Measurements from ENCODE around the gene KLC4.
"Not testable (repeated sequence)": the region's sequence is repeated elsewhere in the genome, so short reads cannot be mapped to it uniquely, and the experiment has no call there.

KLC4 gene

DNA sequence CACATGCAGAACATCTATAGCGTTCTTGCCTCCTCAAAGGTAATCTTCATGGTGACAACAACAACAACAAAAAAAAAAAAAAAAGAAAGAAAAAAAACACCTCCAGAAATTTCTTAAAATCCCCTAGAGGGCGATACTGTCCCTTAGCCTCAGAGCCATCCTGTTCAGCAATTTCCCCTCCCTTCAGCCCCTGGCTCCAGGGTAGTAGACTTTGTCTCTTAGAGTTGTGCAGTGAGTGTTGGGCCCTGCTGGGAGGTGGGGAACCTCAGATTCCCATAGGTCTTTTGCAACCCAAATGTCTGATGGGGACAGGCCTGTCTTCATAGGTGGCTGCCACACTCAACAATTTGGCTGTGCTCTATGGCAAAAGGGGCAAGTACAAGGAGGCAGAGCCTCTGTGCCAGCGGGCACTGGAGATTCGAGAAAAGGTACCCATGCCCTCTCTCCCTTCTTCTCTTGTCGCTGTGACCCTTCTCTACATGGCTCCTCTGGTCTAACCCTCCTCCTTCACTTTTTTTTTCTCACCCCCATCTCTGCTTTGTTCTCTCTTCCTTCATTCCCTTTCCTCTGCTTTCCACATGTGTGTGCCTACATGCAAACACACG lies 10.7 kb downstream of the KLC4 start:
- no peak for DNase-seq (ENCODE audit: low read depth in 2 of 2)

DNA sequence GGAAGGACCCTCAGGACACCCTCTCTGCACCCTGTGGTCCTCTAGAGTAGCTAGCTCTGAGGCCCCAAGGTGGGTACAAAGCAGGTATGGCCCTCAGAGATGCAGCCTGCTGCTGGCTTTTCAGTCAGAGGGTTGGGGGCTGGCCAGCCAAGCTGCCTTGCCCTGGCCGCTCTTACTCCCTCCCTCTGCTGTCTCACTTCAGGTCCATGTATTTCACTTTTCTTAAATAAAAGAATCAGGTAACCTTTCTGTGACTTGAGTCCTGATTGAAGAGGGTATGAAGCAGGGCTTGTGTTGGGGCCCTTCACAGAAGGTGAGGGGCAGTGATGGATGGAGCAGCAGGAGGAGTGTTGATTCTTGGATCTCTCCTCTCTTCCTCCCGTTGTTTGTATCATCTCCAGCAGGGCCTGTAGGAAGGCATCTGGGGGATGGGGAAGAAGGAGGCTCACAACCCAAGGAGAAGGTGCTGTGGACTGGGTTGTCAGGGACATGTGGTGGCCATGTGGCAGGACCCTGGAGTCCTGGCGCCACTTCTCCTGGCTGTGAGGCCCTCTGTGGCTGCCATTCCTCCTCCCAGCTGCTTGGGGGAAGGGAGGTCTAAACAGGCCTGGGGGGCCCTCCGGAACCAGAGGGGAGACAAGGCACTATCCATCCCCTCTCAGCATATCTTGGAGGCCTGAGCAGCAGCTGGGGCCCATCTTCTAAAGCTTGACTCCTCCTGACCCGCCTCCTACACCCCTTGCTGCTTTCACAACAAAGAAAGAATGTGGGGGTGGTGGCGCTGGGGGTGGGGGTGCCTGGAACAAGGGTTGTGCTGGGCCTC lies 15.6 kb downstream of the KLC4 start:
- DNase-seq (ENCODE audit: low read depth in 2 of 2) = no peak

DNA sequence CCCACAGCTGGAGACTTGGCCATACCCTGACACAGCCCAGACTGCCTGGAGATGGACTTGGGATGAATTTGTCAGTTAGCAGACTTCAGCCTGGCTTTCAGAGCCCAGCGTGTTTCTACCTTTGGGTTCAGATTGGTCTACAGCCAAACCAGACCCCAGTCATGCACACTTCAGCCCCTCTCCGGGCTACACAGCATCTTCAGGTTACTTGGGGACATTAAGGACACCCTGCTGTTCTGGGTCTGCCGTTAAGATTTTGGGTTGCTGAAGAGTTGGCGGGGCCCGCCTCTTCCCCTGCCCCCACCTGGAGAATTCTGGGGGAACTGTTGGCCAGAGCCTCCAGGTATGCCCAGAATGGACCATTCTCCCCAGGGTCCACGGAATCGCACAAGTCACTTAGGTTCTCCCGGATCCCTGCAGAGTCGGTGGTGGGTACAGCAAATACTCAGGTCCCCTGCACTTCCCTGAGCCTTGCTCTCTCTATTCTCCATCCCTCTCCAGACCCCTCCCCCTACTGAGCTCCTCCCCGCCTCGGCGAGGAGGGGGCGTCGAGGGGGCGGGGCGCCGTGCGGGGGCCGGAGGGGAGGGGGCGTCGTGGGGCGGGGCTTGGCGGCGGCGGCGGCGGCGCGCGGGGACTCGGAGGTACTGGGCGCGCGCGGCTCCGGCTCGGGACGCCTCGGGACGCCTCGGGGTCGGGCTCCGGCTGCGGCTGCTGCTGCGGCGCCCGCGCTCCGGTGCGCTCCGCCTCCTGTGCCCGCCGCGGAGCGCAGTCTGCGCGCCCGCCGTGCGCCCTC lies 16.4 kb downstream of the KLC4 start, which contains the start of gene PTK7:
PTK7 (plus strand) TSS at position 645 of the 794 bp plus-strand sequence. CDS start 175 bp downstream, outside the sequence.
- no peak for DNase-seq (ENCODE audit: low read depth in 2 of 2)

DNA sequence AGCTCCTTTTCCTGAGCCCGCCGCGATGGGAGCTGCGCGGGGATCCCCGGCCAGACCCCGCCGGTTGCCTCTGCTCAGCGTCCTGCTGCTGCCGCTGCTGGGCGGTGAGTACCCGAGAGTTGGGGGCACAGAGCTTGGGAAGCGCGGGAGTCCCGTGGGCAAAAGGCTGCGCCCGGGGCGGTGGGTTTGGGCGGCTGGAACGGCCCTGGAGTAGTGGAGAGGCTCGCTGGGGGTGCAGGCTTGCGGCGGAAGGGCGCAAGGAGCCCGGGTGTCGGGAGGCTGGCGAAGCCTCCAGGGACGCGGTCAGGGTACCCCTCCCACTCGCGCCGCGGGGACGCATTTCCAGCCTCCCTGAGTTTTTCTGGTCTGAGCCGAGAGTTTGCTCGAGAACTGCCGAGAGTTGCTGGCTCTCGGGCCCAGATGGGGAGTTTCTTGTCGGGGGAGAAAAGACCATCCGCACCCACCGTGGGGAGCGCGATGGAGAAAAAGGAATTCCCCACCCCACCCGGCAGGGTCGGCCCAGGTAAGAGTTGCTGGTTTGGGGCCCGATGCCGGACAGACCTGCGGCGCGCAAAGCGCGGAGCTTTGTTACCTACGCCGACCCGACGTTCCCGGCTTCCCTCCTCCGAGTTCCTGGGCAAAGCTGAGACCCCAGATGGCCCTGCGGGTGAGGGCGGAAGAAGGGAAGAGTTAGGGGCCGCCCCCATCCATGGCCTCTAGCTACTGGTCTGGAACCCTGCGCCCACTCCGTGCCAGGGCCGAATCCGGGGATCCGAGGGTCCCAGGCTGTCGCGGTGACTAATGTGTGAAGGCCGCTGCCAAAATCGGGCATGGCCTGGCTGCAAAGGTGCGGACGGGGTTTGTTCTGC lies 17.3 kb downstream of the KLC4 start:
- DNase-seq (ENCODE audit: low read depth in 2 of 2) = no peak

DNA sequence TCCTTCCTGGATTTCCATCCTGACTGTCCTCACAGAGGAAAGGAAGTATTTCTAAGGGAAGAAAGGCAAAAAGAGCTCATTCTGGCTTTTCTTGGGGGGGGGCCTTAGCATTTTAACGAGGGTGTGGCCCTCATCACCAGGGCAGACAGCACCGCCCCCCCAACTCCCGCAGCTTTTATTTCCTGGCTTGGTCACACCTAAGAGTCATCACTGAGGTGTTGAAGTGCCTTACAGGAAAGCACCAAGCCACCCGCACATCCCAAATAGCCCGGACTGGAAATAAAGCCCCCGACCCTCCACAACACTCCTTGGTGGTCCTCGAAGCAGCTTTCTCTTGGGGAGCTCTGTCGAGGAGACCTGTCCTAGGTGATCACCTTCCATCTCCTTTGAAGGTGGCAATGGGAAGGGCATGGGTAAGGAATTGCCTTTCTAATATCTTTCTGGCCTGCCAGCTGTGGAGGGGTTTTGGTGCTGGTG lies 17.9 kb downstream of the KLC4 start:
- DNase-seq (ENCODE audit: low read depth in 2 of 2) = no peak

DNA sequence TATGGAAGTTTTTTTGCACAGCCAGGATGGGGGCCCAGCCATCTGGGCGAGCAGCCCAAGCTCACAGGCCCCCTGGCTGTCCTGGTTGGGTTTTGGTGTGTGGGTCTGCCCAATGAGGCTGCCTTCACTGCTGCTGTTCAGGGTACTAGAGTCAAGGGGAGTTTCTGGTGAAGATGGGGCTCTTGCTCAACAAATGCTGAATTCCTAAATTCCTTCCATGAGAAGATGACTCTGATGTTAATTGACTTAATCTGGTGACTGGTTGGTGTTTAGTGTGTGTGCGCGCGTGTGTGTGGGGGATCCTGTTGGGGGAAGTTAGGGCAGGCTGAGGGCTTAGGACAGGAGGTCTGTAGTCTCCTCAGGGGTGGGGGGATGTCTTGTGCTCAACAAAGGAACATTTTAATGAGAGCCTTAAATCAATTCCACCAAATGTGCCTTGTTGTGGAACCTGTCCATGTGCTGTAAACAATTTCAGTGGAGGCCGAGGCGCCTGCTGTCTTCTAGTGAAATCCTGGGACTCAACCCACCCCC lies 18.6 kb downstream of the KLC4 start:
- no peak for DNase-seq (ENCODE audit: low read depth in 2 of 2)

DNA sequence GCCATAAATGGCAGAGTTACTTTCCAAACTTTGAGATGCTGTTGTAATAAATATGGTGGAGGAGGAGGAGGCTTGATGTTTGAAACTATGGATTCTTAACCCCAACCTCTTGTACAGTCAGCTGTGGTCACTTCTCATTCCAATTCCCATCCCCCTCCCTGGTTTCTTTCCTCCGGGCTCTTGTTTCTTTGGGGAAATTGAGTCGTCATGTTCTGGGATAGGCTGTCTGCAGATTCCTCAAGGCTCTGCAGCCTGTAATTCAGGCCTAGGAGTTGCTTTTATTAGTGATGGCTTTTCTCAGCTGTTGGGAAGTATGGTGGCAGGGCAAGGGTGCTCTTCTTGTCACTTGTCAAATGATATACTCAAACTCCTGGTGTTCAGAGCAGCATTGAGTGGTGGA lies 19.3 kb downstream of the KLC4 start:
- DNase-seq (ENCODE audit: low read depth in 2 of 2) = no peak

DNA sequence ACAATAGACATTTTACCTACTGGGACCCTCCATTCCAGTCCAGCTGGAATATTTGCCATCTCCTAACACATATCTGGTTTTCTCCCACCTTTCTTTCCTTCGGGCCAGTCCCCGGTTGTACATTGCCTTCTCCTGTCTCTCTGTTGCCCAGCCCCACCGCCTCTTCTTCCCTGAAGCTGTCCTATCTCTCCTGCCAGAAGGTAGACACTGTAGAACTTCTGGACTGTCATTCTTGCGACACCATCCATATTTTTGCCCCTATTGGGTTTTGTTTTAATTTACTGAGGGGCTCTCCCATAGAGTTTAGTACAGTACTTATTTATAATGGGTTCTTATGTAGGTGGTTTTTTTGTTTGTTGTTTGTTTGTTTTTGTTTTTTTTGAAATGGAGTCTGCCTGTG lies 21.6 kb downstream of the KLC4 start:
- no peak for DNase-seq (ENCODE audit: low read depth in 2 of 2)

DNA sequence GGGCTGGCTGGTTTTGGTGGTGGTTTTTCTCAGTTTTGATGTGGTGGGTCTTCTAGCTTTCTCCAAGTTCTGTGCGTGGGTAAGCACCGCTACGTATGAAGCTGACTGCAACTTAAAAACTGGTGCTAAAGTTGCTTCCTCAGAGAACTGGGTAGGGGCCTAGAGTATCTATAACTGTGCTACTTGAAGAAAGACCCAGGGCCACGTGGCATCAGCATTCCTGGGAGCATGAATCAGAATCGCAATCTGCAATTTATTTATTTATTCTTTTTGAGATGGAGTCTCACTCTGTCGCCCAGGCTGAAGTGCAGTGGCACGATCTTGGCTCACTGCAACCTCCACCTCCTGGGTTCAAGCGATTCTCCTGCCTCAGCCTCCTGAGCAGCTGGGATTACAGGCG lies 22.5 kb downstream of the KLC4 start:
- not testable (repeated sequence) for DNase-seq (ENCODE audit: low read depth in 2 of 2)

DNA sequence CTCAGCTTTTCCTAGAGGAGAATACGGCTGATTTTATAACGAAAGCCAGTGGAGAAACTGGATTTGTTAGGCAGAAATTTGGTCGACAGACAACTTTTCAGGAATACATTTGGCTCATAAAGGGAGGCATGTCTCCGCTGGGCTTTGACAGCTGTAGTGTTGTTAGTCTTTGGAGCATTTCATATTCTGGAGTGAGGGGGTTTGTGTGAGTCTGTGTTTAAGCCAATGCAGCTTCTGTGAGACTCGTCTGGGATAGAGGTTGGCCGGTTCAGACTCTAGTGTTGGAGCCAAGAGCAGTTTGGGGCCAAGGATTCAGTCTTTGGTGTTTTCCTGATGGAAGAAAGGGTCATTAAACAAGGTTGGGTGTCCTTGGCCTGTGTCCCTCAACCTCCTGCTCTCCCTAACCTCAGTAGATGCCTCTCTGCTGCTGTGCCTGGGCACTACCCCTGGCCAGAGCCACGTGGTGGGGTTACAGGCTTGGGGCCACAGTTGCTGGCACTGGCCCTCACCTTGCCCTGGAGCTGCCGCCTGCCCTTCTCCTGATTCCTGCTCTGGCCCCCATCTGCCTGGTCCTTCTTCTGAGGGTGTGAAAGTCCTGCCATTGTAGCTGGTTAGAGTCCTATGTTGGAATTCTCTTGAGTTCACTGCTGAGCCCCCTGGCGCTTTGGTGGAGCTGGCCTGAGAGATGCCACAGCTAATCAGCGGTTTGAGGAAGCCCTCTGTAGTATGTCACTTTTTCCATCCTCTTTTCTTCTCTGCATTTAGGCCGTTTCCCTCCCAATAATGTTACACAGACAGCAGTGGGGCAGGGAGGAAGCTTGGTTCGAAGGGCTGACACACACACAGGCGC lies 23.6 kb downstream of the KLC4 start:
- no peak for DNase-seq (ENCODE audit: low read depth in 2 of 2)

DNA sequence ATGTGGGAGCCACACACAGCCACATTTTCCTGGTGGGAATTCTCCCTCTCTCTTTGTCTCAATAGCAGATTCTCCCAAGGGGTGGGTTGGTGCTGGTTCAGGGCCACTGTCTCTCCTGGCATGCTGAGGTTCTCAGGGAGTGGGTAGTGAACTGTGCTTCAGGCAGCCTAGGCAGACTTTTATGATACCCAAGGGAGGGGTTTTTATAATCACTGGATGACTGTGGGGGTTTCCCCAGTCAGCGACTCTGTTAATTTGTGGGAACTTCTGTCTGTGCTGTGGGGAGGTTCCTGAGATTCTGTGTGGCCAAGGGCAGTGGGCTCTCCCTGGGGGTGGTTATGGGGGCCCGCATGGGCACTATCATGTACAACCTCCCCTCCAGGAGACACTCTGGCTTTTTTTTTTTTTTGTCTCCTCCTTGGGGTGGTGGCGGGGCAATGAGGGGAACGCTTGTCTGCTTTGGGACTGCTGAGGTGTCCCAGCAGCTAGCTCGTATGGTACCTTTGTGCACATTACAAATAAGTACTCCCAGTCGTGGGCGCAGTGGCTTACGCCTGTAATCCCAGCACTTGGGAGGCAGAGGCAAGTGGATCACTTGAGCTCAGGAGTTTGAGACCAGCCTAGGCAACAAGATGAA lies 26.7 kb downstream of the KLC4 start:
- no peak for DNase-seq (ENCODE audit: low read depth in 2 of 2)

DNA sequence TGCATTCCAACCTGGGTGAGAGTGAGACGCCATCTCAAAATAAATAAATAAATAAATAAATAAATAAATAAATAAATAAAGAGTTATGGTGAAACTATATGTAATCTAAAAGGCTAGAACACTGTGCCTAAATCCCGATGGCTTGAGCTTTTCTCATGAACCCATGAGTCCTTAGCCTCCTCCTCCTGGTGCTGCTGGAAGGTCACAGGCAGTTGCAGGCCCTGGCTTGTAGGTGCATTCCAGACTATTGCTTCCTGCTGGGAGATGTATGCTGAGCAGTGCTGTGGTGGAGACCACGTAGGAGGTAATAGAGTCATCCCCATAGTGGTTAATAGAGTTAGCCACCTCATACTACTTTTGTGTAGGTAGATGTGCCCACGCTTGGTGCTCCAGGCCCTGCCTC lies 29.2 kb downstream of the KLC4 start:
- DNase-seq (ENCODE audit: low read depth in 2 of 2) = no peak

DNA sequence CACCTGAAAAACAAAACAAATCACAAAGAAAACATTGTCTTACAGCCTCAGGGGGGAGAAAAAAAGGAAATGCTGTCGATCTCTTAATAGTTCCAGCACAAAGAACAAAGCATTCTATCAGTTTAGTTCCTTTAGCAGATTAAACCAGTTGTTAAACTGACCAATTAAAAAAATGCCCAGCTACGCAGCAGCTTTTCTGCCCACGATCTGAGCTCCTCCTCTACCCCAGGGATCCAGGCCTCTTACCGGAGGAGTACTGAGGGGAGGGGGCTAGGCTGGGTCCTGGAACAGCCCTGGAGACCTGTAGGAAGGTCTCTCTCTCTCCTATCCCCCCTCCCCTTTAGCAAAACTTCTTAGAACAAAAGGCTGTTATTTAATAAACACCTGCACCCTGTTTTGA lies 30.0 kb downstream of the KLC4 start:
- no peak for DNase-seq (ENCODE audit: low read depth in 2 of 2)

DNA sequence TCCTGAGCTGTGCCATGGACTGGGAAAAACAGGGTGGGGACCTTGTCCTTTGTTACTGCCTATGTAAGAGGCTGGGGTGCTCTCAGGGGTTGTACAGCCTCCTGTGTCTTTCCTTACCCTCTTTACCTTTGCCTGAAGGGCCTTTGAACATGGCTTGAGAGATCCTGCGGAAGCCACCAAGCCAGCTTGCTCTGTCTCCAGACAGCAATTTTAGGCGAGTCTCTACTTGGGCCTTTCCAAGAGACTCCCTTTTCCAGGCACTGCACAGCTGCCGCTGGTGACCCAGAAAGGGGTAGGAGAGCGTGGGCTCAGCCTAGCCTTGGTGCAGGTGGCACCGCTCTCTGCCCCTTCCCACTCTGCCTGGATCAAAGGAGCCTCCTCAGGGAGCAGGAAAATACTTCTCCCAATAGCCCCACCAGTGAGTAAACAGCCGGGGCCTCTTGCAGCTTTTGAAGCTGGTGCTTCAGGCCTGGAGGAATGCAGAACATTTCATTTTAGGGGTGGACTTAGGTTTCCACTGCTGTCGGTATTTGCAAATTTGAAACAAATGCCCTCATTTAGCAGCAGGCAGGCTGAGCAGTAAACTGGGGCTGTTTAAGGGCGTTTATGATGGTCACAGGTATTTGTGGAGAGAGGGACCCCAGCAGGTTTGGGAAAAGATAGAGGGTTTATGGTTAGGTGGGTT lies 30.6 kb downstream of the KLC4 start:
- DNase-seq (ENCODE audit: low read depth in 2 of 2) = no peak

DNA sequence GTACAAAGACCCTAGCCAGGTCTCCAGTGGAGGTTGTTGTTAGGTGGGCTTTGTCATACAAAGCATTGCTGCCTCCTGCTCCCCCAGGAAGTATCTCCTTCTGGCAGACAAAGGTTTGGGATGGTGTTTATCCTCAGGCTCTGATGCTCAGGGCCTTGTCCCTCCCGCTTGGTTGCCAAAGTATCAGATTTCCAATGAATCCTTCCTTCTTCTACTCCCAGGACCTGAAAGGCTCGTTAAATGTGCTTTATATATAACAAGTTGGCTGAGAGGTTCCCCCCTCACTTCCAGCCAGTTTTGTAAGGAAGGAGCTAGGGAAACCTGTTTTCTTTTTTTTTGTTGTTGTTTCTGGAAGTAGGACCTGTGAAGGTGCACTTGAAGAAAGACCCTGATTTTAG lies 31.1 kb downstream of the KLC4 start:
- no peak for DNase-seq (ENCODE audit: low read depth in 2 of 2)

DNA sequence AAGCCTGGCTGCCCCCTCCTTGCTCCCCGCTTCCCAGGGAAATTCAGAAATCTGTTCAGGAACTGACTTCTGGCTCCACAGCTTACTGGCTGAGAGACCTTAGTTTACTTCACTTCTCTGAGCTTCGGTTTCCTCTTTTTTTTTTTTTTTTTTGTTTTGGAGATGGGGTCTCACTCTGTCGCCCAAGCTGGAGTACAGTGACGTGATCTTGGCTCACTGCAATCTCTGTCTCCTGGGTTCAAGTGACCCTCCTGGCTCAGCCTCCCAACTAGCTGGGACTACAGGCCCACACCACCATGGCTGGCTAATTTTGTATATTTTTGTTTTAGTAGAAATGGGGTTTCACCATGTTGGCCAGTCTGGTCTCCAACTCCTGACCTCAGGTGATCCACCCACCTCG lies 31.6 kb downstream of the KLC4 start:
- DNase-seq (ENCODE audit: low read depth in 2 of 2) = no peak

DNA sequence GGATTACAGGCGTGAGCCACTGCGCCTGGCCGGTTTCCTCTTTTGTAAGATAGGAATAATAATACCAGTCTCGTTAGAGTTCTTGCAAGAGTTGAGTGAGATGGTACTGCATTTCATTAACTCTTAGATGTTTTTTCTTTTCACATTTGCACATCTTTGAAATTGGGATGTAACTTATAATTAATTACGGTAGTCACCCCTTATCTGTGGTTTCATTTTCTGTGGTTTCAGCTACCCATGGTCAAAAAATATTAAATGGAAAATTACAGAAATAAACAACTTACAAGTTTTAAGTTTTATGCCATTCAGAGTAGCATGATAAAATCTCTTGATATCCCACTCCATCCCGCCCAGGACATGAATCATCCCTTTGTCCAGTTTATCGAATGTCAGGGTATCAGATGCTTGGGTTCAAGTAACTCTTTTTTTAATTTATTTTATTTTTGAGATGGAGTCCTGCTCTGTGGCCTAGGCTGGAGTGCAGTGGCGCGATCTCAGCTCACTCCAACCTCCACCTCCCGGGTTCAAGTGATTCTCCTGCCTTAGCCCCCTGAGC lies 32.1 kb downstream of the KLC4 start:
- no peak for DNase-seq (ENCODE audit: low read depth in 2 of 2)

DNA sequence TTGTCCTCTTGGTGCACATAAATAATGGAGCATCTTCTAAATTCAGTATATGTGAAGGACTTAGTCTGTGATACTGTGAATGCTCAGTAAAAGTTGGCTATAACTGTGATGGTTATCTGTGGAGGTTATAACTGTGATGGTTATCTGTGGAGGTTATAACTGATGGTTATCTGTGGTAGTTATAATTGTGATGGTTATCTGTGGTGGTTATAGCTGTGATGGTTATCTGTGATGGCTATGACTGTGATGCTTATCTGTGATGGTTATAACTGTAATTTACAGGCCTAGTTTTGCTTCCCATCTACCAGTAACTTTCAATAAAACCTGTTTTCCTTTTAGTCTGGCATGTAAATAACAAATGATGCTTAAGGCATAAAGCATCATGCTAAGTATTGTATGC lies 33.2 kb downstream of the KLC4 start:
- no peak for DNase-seq (ENCODE audit: low read depth in 2 of 2)
